GM18526 (cell line): ENCODE measurements around the gene RINL.

Experiments used
- POLR2A ChIP-seq: IDR thresholded peaks from 3 replicates; pipeline ENCODE4 v1.6.1; 2011; ENCODE audit not compliant: insufficient read length; ENCODE audit errors: extremely low read depth

The RINL gene

GRCh38 chr19:38912600-38913514, 34.8 kb upstream of the RINL start:
- TF ChIP-seq POLR2A = no peak

GRCh38 chr19:38911388-38912001, 33.4 kb upstream of the RINL start:
- TF ChIP-seq POLR2A = no peak

GRCh38 chr19:38910488-38910887, 32.4 kb upstream of the RINL start:
- TF ChIP-seq POLR2A = no peak

GRCh38 chr19:38908911-38909310, 30.8 kb upstream of the RINL start:
- TF ChIP-seq POLR2A = no peak

- no peak for TF ChIP-seq POLR2A
Observed at GRCh38 chr19:38907670-38908069, 29.6 kb upstream of the RINL start.

GRCh38 chr19:38907227-38907626, 29.2 kb upstream of the RINL start:
- no peak for TF ChIP-seq POLR2A

- no peak for TF ChIP-seq POLR2A
Observed at GRCh38 chr19:38905620-38906019, 27.5 kb upstream of the RINL start.

GRCh38 chr19:38904581-38905539, 26.8 kb upstream of the RINL start:
- TF ChIP-seq POLR2A = no peak

GRCh38 chr19:38901683-38902082, 23.6 kb upstream of the RINL start:
- no peak for TF ChIP-seq POLR2A

- TF ChIP-seq POLR2A = no peak
Observed at GRCh38 chr19:38900743-38901190, 22.7 kb upstream of the RINL start.

GRCh38 chr19:38900202-38900629, 22.1 kb upstream of the RINL start:
- TF ChIP-seq POLR2A = no peak

GRCh38 chr19:38899447-38900201, 21.5 kb upstream of the RINL start, which contains the start of the genes NFKBIB and SIRT2:
TSS of gene NFKBIB (plus strand) at chr19:38899969. CDS start at chr19:38900033, 64 bp downstream.
TSS of gene SIRT2 (minus strand) at chr19:38899618. CDS start at chr19:38899521, 97 bp downstream.
- peak; percentile 44 for TF ChIP-seq POLR2A

- TF ChIP-seq POLR2A = no peak
Observed at GRCh38 chr19:38898788-38899446, 20.8 kb upstream of the RINL start.

- TF ChIP-seq POLR2A = no peak
Observed at GRCh38 chr19:38894968-38895367, 16.9 kb upstream of the RINL start.
